Rectal smooth muscle tissue (tissue), 1 donor: ENCODE measurements around the gene CYP24A1.

ENCODE experiments used
- H3K27ac ChIP-seq: one replicate; pipeline ENCODE4 v1.7.0; 2013; ENCODE audit warnings: low read depth, low read length, inconsistent platforms
- H3K27me3 ChIP-seq: one replicate; pipeline ENCODE4 v1.7.0; 2013; ENCODE audit warnings: low read length; ENCODE audit not compliant: control insufficient read depth, insufficient read depth
- H3K36me3 ChIP-seq: one replicate; pipeline ENCODE4 v1.7.0; 2013; ENCODE audit warnings: low read length; ENCODE audit not compliant: control insufficient read depth, insufficient read depth
- H3K4me1 ChIP-seq: one replicate; pipeline ENCODE4 v1.7.0; 2013; ENCODE audit warnings: low read length; ENCODE audit not compliant: control insufficient read depth, insufficient read depth
- H3K4me3 ChIP-seq: one replicate; pipeline ENCODE4 v1.7.0; 2013; ENCODE audit warnings: low read length
- H3K9ac ChIP-seq: one replicate; pipeline ENCODE4 v1.7.0; 2013; ENCODE audit warnings: low read length

Gene CYP24A1

GRCh38 chr20:54179946-54180345 lies 6.2 kb upstream of the CYP24A1 start:
- Histone ChIP-seq H3K4me3 (no peak overlapping the region), H3K4me1 (no peaks in the 10 kb centered on the region), H3K36me3 (no peaks in the 10 kb centered on the region), H3K27me3 (no peaks in the 10 kb centered on the region), H3K9ac (no peak overlapping the region), H3K27ac (no peak overlapping the region)

- H3K4me3 ChIP-seq, result no peak overlapping the region
- no peak overlapping the region for H3K9ac ChIP-seq
- no peaks in the 10 kb centered on the region for H3K4me1 ChIP-seq
- no peaks in the 10 kb centered on the region for H3K36me3 ChIP-seq
- H3K27me3 ChIP-seq, result peaks cover 8% of the 10 kb centered on the region
- H3K27ac ChIP-seq, result no peak overlapping the region
Measured at GRCh38 chr20:54178256-54178655, 4.5 kb upstream of the CYP24A1 start.

DNA sequence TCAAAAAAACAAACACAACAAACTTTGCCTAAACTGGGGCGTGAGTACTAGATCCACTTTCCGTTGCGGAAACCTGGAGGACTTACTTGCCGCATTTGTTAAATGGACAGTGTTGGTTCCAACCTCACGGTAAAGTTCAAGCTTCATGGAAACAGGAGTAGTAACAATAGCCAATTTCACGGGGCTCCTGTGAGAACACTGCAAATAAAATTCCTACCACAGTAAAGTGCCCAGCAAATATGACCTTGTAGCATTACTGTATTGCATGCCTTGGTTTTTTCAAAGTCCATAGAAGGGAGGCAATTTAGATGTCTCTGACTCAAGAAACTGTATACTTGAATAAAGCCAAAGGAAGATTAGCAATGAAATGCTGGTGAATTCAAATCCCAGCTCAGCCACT lies 3.6 kb upstream of the CYP24A1 start:
- no peaks in the 10 kb centered on the region for H3K36me3 ChIP-seq
- no peaks in the 10 kb centered on the region for H3K4me1 ChIP-seq
- no peak overlapping the region for H3K4me3 ChIP-seq
- no peak overlapping the region for H3K27ac ChIP-seq
- H3K27me3 ChIP-seq, result peaks cover 16% of the 10 kb centered on the region
- H3K9ac ChIP-seq, result no peak overlapping the region

DNA sequence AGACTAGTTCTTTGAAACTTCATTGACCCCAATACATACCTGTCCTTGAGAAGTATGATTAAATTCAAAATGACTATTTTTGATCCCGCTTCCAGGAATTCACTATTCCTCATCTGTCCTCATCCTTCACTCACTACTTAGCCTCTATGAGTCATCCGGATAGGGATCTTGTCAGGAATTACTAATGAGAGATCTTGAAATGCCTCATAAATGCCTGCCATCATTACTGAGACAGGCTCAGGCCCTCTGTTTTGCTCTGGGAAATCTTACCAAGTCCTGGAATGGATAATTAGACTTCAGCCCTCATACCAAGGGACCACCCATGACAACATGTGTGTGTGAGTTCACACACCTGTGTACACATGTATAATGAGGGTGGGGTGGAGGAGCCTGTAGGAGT lies 2.8 kb upstream of the CYP24A1 start:
- H3K36me3 ChIP-seq, result no peaks in the 10 kb centered on the region
- no peak overlapping the region for H3K4me3 ChIP-seq
- H3K9ac ChIP-seq, result no peak overlapping the region
- no peaks in the 10 kb centered on the region for H3K4me1 ChIP-seq
- H3K27me3 ChIP-seq, result peaks cover 17% of the 10 kb centered on the region
- no peak overlapping the region for H3K27ac ChIP-seq

GRCh38 chr20:54174457-54175175 lies 830 bp upstream of the CYP24A1 start:
- Histone ChIP-seq H3K27me3 (peaks cover 17% of the 10 kb centered on the region), H3K9ac (no peak overlapping the region), H3K27ac (no peak overlapping the region), H3K36me3 (no peaks in the 10 kb centered on the region), H3K4me3 (no peak overlapping the region), H3K4me1 (no peaks in the 10 kb centered on the region)

DNA sequence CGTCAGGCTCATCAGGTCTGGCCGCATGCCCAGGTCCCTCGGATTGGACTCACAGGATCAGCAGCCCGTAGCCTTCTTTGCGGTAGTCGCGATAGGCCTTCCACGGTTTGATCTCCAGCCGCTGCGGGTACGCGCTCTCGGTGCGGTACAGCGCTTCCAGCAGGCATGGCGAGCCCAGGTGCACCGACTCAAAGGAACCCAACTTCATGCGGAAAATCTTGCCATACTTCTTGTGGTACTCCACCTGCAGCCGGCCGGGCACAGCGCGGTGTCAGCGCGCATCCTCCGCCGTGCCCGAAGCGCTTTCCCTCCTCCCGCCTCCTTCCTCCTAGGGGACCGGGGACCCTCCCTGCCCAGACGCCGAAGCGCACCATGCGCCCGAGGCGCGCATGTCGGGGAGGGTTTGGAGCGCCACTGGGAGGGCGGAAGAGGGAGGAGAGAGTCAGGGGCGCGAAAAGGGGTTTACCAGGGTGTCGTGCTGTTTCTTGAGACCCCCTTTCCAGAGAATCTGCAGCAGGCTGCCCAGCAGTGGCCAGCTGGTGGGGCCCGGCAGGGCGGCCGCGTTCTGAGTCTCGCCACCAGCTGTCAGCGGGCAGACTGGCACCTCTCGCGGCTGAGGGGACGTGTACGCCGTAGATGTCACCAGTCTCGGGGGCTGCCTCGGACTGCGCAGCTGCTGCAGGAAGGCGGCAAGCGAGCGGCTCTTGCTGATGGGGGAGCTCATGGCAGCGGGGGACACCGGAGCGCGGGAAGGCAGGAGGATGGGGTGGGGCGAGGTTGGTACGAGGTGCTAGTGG lies 732 bp downstream of the CYP24A1 start:
- Histone ChIP-seq H3K27me3 (peaks cover 17% of the 10 kb centered on the region), H3K4me3 (no peak overlapping the region)

GRCh38 chr20:54172532-54172855 lies 1.3 kb downstream of the CYP24A1 start:
- no peak overlapping the region for H3K4me3 ChIP-seq
- no peaks in the 10 kb centered on the region for H3K4me1 ChIP-seq
- H3K9ac ChIP-seq, result no peak overlapping the region
- peaks cover 17% of the 10 kb centered on the region for H3K27me3 ChIP-seq
- no peak overlapping the region for H3K27ac ChIP-seq
- no peaks in the 10 kb centered on the region for H3K36me3 ChIP-seq

More for the DNA sequence above, 732 bp downstream of the CYP24A1 start:
- Histone ChIP-seq H3K27ac (no peak overlapping the region), H3K36me3 (no peaks in the 10 kb centered on the region), H3K4me1 (no peaks in the 10 kb centered on the region), H3K9ac (no peak overlapping the region)

- peaks cover 17% of the 10 kb centered on the region for H3K27me3 ChIP-seq
- no peak overlapping the region for H3K9ac ChIP-seq
- H3K4me3 ChIP-seq, result no peak overlapping the region
- H3K4me1 ChIP-seq, result no peaks in the 10 kb centered on the region
- no peaks in the 10 kb centered on the region for H3K36me3 ChIP-seq
- H3K27ac ChIP-seq, result no peak overlapping the region
Measured at GRCh38 chr20:54170963-54171362, 2.8 kb downstream of the CYP24A1 start.

- Histone ChIP-seq H3K4me1 (no peaks in the 10 kb centered on the region), H3K27me3 (peaks cover 17% of the 10 kb centered on the region), H3K27ac (no peak overlapping the region), H3K4me3 (no peak overlapping the region), H3K36me3 (no peaks in the 10 kb centered on the region), H3K9ac (no peak overlapping the region)
Measured at GRCh38 chr20:54170026-54170471, 3.7 kb downstream of the CYP24A1 start.

GRCh38 chr20:54168961-54169862 lies 4.6 kb downstream of the CYP24A1 start:
- H3K4me3 ChIP-seq, result no peak overlapping the region
- H3K27ac ChIP-seq, result no peak overlapping the region
- no peaks in the 10 kb centered on the region for H3K36me3 ChIP-seq
- H3K9ac ChIP-seq, result no peak overlapping the region
- peaks cover 17% of the 10 kb centered on the region for H3K27me3 ChIP-seq
- no peaks in the 10 kb centered on the region for H3K4me1 ChIP-seq

GRCh38 chr20:54167909-54168872 lies 5.6 kb downstream of the CYP24A1 start:
- no peaks in the 10 kb centered on the region for H3K36me3 ChIP-seq
- H3K4me3 ChIP-seq, result no peak overlapping the region
- no peak overlapping the region for H3K9ac ChIP-seq
- no peaks in the 10 kb centered on the region for H3K4me1 ChIP-seq
- no peak overlapping the region for H3K27ac ChIP-seq
- H3K27me3 ChIP-seq, result peaks cover 8% of the 10 kb centered on the region
